ENCODE measurements around the gene MTERF1. TPM values are rescaled to one million over a fixed set of nuclear protein-coding genes. Genes with fewer than 3 reads are reported as not detected.
A peak's percentile ranks its signal among the peaks of the same experiment; 100 is the strongest.

Gene MTERF1
- total and polyA plus RNA-seq, 9 of the 15 experiments (the other 6 are each of a cell fraction or from before 2014, with no cell fraction given): 15.7 to 49.2 (median 29.1) TPM

GRCh38 chr7:91880413-91881241 is at the start of gene MTERF1 (continued):
- no peak for TF ChIP-seq ESRRB (CRISPR knock-in tag; IDR thresholded peaks at IDR 0.05; ENCODE audit: borderline replicate concordance)
- no peak for TF ChIP-seq RERE (CRISPR knock-in tag; IDR thresholded peaks at IDR 0.05; ENCODE audit: borderline replicate concordance)
- peak; percentile 66; the same call in 1 of the 2 replicates for TF ChIP-seq SP1 (CRISPR knock-in tag; IDR thresholded peaks at IDR 0.05)
- peak in 1 of 3 experiments; percentile 90; a peak in 2 of 6 replicates for TF ChIP-seq ZBTB11 (CRISPR knock-in tag; IDR thresholded peaks at IDR 0.05)
- 0 out of 2 replicates have a peak, but pooled peaks have one; percentile 22 for TF ChIP-seq RREB1 (CRISPR knock-in tag; IDR thresholded peaks at IDR 0.05)
- TF ChIP-seq DDX20 (tag; IDR thresholded peaks at IDR 0.05; ENCODE audit: low read depth): no peak
- TF ChIP-seq PRMT5 (CRISPR knock-in tag; IDR thresholded peaks at IDR 0.05): no peak
- no peak for TF ChIP-seq SREBF1 (IDR thresholded peaks at IDR 0.05; ENCODE audit: borderline replicate concordance, low read depth, low read length)
- no peak for TF ChIP-seq DPF2 (IDR thresholded peaks at IDR 0.05)
- TF ChIP-seq TAL1 (IDR thresholded peaks at IDR 0.05): no peak
- TF ChIP-seq MAFF (IDR thresholded peaks at IDR 0.05; ENCODE audit: low read length): no peak

All from K562 (cell line).